ENCODE data around the gene ITGA8. TPM values are rescaled to one million over a fixed set of nuclear protein-coding genes. Genes with fewer than 3 reads are reported as not detected.

Gene ITGA8
- total and polyA plus RNA-seq, 2 donors (not counting 1 experiment from before 2014, with no cell fraction given), result not detected

DNA sequence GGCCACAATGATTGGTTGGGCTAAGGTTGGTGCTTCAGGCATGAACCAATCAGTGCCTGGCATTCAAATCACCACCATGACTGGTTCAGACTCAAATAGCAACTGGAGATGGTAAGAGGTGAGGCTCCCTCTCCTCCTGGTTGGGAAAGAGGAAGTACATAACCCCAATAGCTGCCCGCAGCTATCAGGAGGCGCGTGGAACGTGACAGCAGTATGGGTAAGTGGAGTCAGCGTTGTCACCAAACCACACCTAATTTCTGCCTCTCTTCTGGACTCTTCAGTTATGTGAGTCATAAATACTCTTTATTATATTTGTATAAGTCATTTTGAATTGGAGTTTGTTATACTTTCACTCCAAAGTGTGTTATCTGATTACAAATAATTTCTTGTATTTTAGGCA, 17.9 kb upstream of the ITGA8 start:
- no peaks in the 10 kb centered on the region for H3K9me3 Mint-ChIP-seq (ENCODE audit: insufficient read depth)
- ATAC-seq (ENCODE audit: low read depth), result no peak
- CTCF ChIA-PET, result no interaction called here

GRCh38 chr10:15735763-15736162, 16.0 kb upstream of the ITGA8 start:
- H4K20me1 ChIP-seq (ENCODE audit: control insufficient read depth, insufficient read depth, low read length, poor library complexity, severe bottlenecking), result no peaks in the 10 kb centered on the region
- H3K4me1 ChIP-seq (ENCODE audit: control insufficient read depth in 2 of 2, insufficient read depth in 2 of 2, low read length in 2 of 2), result no peaks in the 10 kb centered on the region
- TF ChIP-seq, protein P1, sequence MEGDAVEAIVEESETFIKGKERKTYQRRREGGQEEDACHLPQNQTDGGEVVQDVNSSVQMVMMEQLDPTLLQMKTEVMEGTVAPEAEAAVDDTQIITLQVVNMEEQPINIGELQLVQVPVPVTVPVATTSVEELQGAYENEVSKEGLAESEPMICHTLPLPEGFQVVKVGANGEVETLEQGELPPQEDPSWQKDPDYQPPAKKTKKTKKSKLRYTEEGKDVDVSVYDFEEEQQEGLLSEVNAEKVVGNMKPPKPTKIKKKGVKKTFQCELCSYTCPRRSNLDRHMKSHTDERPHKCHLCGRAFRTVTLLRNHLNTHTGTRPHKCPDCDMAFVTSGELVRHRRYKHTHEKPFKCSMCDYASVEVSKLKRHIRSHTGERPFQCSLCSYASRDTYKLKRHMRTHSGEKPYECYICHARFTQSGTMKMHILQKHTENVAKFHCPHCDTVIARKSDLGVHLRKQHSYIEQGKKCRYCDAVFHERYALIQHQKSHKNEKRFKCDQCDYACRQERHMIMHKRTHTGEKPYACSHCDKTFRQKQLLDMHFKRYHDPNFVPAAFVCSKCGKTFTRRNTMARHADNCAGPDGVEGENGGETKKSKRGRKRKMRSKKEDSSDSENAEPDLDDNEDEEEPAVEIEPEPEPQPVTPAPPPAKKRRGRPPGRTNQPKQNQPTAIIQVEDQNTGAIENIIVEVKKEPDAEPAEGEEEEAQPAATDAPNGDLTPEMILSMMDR (IDR thresholded peaks at IDR 0.05), result no peak
- no peak for TF ChIP-seq EZH2 (IDR thresholded peaks at IDR 0.05; ENCODE audit: borderline replicate concordance, insufficient read depth, low read depth, low read length, poor library complexity, severe bottlenecking)
- intact Hi-C loops (cut with micrococcal nuclease), result no loop called here
- peaks cover 0 to 1% (median 0%) of the 10 kb centered on the region in 3 donors for H3K9me3 ChIP-seq (ENCODE audit: control extremely low read depth in 1 of 3, control insufficient read depth in 2 of 3, insufficient read depth in 1 of 3, low read length in 2 of 3)
- CTCF ChIA-PET, result no interaction called here
- H3K36me3 ChIP-seq (replicated peaks in 1 of 2; ENCODE audit: control extremely low read depth in 1 of 2, control insufficient read depth in 1 of 2, extremely low read depth in 1 of 2, insufficient read depth in 2 of 2, low read length in 1 of 2), result no peaks in the 10 kb centered on the region
- POLR2A ChIA-PET, result no interaction called here
- Mint-ChIP-seq H3K9me3 (ENCODE audit: insufficient read depth) (peaks cover 5% of the 10 kb centered on the region), H3K27ac (no peak overlapping the region), H3K27me3 (peaks cover 4% of the 10 kb centered on the region), H3K4me1 (no peaks in the 10 kb centered on the region), H3K4me3 (no peak overlapping the region)
- ATAC-seq (ENCODE audit: low read depth) (no peak), DNase-seq (no peak)
- no peak overlapping the region for H3K4me2 ChIP-seq (replicated peaks; ENCODE audit: low read depth, low read length, poor library complexity, severe bottlenecking)
- H3K4me3 ChIP-seq (ENCODE audit: control extremely low read depth in 1 of 5, extremely low read depth in 1 of 5, insufficient read depth in 1 of 5, low read depth in 2 of 5, low read length in 4 of 5), result no peak overlapping the region
- H2AFZ ChIP-seq (ENCODE audit: insufficient read depth, low read depth, low read length, poor library complexity, severe bottlenecking), result no peak overlapping the region
- WGBS (ENCODE audit: insufficient coverage), result 41% methylated on average over 2 of the region's 4 CpGs
- H3K9ac ChIP-seq (ENCODE audit: low read length), result no peak overlapping the region
- H3K79me2 ChIP-seq (ENCODE audit: control insufficient read depth, insufficient read depth, low read length), result no peaks in the 10 kb centered on the region
- peaks cover 0 to 4% (median 0%) of the 10 kb centered on the region in 4 experiments for H3K27me3 ChIP-seq (replicated peaks in 1 of 4; ENCODE audit: control extremely low read depth in 1 of 4, control insufficient read depth in 3 of 4, insufficient read depth in 4 of 4, low read length in 3 of 4)
- no peak overlapping the region for H3K27ac ChIP-seq (ENCODE audit: low read length in 2 of 2)

More for the DNA sequence above, 17.9 kb upstream of the ITGA8 start:
- H3K79me2 ChIP-seq (ENCODE audit: control insufficient read depth, insufficient read depth, low read length), result no peaks in the 10 kb centered on the region
- peaks cover 11% of the 10 kb centered on the region for H3K27me3 Mint-ChIP-seq
- H3K4me1 ChIP-seq (ENCODE audit: control insufficient read depth in 2 of 2, insufficient read depth in 2 of 2, low read length in 2 of 2), result no peaks in the 10 kb centered on the region
- POLR2A ChIA-PET, result no interaction called here
- TF ChIP-seq, protein P1 (IDR thresholded peaks at IDR 0.05), result no peak
- no peak for TF ChIP-seq EZH2 (IDR thresholded peaks at IDR 0.05; ENCODE audit: borderline replicate concordance, insufficient read depth, low read depth, low read length, poor library complexity, severe bottlenecking)
- H3K9ac ChIP-seq (ENCODE audit: low read length), result no peak overlapping the region
- H3K27me3 ChIP-seq (replicated peaks in 1 of 4; ENCODE audit: control extremely low read depth in 1 of 4, control insufficient read depth in 3 of 4, insufficient read depth in 4 of 4, low read length in 3 of 4), result peaks cover 0 to 4% (median 0%) of the 10 kb centered on the region in 4 experiments
- no peaks in the 10 kb centered on the region for H4K20me1 ChIP-seq (ENCODE audit: control insufficient read depth, insufficient read depth, low read length, poor library complexity, severe bottlenecking)
- H2AFZ ChIP-seq (ENCODE audit: insufficient read depth, low read depth, low read length, poor library complexity, severe bottlenecking), result no peak overlapping the region
- no peak overlapping the region for H3K27ac ChIP-seq (ENCODE audit: low read length in 2 of 2)
- intact Hi-C loops (cut with micrococcal nuclease), result no loop called here
- H3K4me3 Mint-ChIP-seq, result no peak overlapping the region
- no peak overlapping the region for H3K4me2 ChIP-seq (replicated peaks; ENCODE audit: low read depth, low read length, poor library complexity, severe bottlenecking)
- no peaks in the 10 kb centered on the region for H3K9me3 ChIP-seq (ENCODE audit: control extremely low read depth in 1 of 3, control insufficient read depth in 2 of 3, insufficient read depth in 1 of 3, low read length in 2 of 3)
- no CpG with 5 or more reads among the region's 5 CpGs for WGBS (ENCODE audit: insufficient coverage)
- no peaks in the 10 kb centered on the region for H3K4me1 Mint-ChIP-seq
- no peaks in the 10 kb centered on the region for H3K36me3 ChIP-seq (replicated peaks in 1 of 2; ENCODE audit: control extremely low read depth in 1 of 2, control insufficient read depth in 1 of 2, extremely low read depth in 1 of 2, insufficient read depth in 2 of 2, low read length in 1 of 2)
- DNase-seq, result no peak
- no peak overlapping the region for H3K27ac Mint-ChIP-seq
- no peak overlapping the region for H3K4me3 ChIP-seq (ENCODE audit: control extremely low read depth in 1 of 5, extremely low read depth in 1 of 5, insufficient read depth in 1 of 5, low read depth in 2 of 5, low read length in 4 of 5)
